Activated CD4-positive, alpha-beta T cell treated with anti-CD3 and anti-CD28 coated beads for 36 hours (primary cell): ENCODE data around the gene VPS13D. TPM values are rescaled to one million over a fixed set of nuclear protein-coding genes. Genes with fewer than 3 reads are reported as not detected.
A peak's percentile ranks its signal among the peaks of the same experiment; 100 is the strongest.

Experiments used
- ATAC-seq: fragments of 200-7000 bp; cut with Tn5 transposase; one replicate; pipeline ENCODE4 v1.10.0; 2021; ENCODE audit warnings: mild to moderate bottlenecking, moderate library complexity
- CTCF ChIA-PET: fragments of 350-600 bp; sonication (Branson Sonifier 250); formaldehyde crosslinking; loops from one replicate; lab custom pipeline; 2021; ENCODE audit warnings: antibody characterized with exemption; lab: Charles Lee
- POLR2A ChIA-PET: fragments of 350-600 bp; sonication (Branson Sonifier 250); formaldehyde crosslinking; loops from one replicate; lab custom pipeline; 2021; ENCODE audit warnings: antibody characterized with exemption, inconsistent platforms; lab: Charles Lee
- DNase-seq: peaks from one replicate; pipeline ENCODE4 v3.0.0-alpha.2; 2020
- H3K27ac Mint-ChIP-seq: one replicate; pipeline ENCODE4 v1.8.0; 2021; ENCODE audit warnings: mixed read lengths
- H3K27me3 Mint-ChIP-seq: one replicate; pipeline ENCODE4 v1.8.0; 2021; ENCODE audit warnings: mixed read lengths
- H3K36me3 Mint-ChIP-seq: one replicate; pipeline ENCODE4 v1.8.0; 2021; ENCODE audit warnings: low read depth, mixed read lengths
- H3K4me1 Mint-ChIP-seq: one replicate; pipeline ENCODE4 v1.8.0; 2021; ENCODE audit warnings: mixed read lengths
- H3K4me3 Mint-ChIP-seq: one replicate; pipeline ENCODE4 v1.8.0; 2021; ENCODE audit warnings: mild to moderate bottlenecking, moderate library complexity, mixed read lengths
- H3K9me3 Mint-ChIP-seq: one replicate; pipeline ENCODE4 v1.8.0; 2021; ENCODE audit warnings: low read depth, mixed read lengths
- intact Hi-C, 2 experiments: fragments of 100-400 bp; cut with DNase I in 1 of 2; cut with micrococcal nuclease in 1 of 2; formaldehyde crosslinking; loops; one replicate each; pipeline versions ENCODE4 v1.14.2 to v1.15.1; 2022 to 2024; cut with DNase I, micrococcal nuclease
- total RNA-seq, 2 experiments: library from RNA; stranded (reverse); gene quantifications; one replicate each; pipeline ENCODE4 v1.2.3, GENCODE V29; 2021

The VPS13D gene
- total RNA-seq, 2 experiments from 2014 or later = 20.6 to 22.9 TPM

DNA sequence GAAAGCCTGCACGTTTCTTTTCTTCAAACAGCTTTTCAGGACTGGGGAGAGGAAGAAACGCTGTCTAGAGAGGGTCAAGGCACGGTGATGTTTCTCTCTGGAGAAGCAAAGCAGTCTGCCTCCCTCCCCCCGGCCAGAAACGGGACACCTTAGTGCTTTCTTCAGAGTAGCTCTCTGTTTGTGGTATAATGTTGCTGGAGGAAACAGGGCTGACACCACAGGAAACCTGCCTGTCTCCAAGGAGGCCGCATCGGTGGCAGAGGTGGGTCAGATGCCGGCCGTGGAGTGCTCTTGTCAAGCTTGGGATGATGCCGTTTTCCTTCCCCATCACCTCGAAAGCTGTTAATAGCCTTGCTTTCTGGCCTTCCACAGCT lies 248.8 kb downstream of the VPS13D start:
- H3K4me3 Mint-ChIP-seq = peak overlapping the region; percentile 37
- DNase-seq = peak; percentile 45
- ChIA-PET POLR2A (interaction anchor here (1.0 to 1.3 kb wide), 2 partner anchors 32 to 126 kb away, joined by 4 to 5 read pairs; no protein-coding TSS in a partner anchor), CTCF (interaction anchor here (1.7 to 2.3 kb wide), 2 partner anchors 27 to 28 kb away, joined by 4 read pairs; no protein-coding TSS in a partner anchor)
- H3K4me1 Mint-ChIP-seq = peaks cover 87% of the 10 kb centered on the region
- no peaks in the 10 kb centered on the region for H3K27me3 Mint-ChIP-seq
- peak overlapping the region; percentile 87 for H3K27ac Mint-ChIP-seq
- H3K36me3 Mint-ChIP-seq = peaks cover 31% of the 10 kb centered on the region
- intact Hi-C loops = no loop called here
- peak; percentile 29 for ATAC-seq
- H3K9me3 Mint-ChIP-seq = no peaks in the 10 kb centered on the region

DNA sequence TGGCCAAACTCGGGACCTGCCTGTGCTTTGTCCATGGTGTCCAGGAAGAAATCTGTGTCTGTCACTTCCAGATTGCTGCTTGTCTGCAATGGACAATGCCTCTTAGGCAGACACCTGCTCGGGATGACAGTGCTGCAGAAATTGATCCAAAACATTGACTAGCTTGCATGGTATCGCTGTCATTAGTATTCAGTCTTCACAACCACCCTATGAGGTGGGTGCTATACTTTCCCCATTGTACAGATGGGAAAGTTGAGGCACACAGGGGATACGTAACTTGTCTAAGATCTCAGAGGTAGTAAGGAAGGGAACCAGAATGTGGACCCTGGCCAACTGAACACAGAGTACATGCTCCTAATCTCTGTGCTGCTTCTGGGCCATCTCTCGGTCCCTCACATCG lies 249.5 kb downstream of the VPS13D start:
- ATAC-seq = no peak
- Mint-ChIP-seq H3K4me1 (peaks cover 80% of the 10 kb centered on the region), H3K4me3 (no peak overlapping the region), H3K36me3 (peaks cover 33% of the 10 kb centered on the region), H3K27ac (peak overlapping the region; percentile 68), H3K27me3 (no peaks in the 10 kb centered on the region), H3K9me3 (no peaks in the 10 kb centered on the region)
- DNase-seq = no peak
- POLR2A ChIA-PET = no interaction called here
- CTCF ChIA-PET = interaction anchor here (0.6 to 2.3 kb wide), 4 partner anchors 29 to 152 kb away, joined by 3 to 4 read pairs (median 4); no protein-coding TSS in a partner anchor
- intact Hi-C loops = no loop called here

DNA sequence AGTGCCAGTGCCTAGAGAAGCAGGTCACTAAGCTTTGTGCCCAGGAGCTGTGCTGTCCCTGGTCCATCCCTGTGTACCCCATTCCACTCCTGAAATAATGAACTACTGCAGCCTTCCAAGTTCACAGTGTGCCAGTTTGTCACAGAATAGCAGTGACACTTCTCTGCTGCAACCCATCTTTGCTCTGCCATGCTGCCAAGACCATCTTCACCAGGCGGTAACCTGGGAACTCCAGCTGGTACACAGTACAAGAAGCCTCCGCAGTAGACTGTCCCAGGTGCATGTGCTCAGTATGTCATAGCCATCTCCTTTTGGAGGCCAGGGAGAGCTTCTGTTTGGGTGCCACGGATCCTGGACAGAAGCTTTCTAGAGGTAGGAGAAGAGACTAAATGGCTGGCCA lies 250.2 kb downstream of the VPS13D start:
- peaks cover 72% of the 10 kb centered on the region for H3K4me1 Mint-ChIP-seq
- intact Hi-C loops = loop anchor here in 1 of 2 experiments (2.0 kb wide), 1 partner anchor 31 kb away; no protein-coding TSS in a partner anchor
- no peaks in the 10 kb centered on the region for H3K27me3 Mint-ChIP-seq
- H3K9me3 Mint-ChIP-seq = no peaks in the 10 kb centered on the region
- ChIA-PET CTCF (interaction anchor here (0.7 to 2.3 kb wide), 4 partner anchors 30 to 151 kb away, joined by 3 to 4 read pairs (median 4); no protein-coding TSS in a partner anchor), POLR2A (no interaction called here)
- DNase-seq (no peak), ATAC-seq (no peak)
- peaks cover 34% of the 10 kb centered on the region for H3K36me3 Mint-ChIP-seq
- H3K4me3 Mint-ChIP-seq = no peak overlapping the region
- peak overlapping the region; percentile 15 for H3K27ac Mint-ChIP-seq

DNA sequence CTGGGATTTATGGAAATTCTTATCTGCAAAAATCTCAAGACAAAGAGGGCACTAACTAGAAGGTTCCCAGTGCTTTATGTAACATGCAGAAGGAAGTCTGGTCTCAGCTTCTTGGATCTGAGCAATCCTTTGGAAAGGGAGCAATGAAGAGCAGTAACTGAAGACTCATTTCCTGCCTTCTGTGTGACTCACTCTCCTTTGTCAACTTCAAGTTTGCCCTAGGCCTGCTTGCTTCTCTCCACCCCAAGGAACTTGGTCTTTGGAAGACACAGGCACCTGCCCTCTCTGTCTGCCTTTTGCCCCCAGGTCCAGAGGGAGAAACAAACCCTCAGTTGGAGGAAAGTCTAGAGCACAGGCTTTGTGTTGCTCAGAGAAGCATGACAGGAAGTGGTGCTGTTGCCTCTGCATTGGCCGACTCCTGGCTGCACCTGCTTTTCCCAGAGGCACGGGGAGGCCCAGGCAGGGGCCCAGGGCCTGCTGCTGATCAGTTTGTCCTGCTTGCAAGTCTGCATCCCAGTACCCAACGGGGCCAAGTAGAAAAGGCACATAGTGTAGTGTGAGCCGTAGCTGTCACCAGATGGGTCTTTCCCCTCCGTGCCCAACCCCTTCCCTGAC lies 251.0 kb downstream of the VPS13D start:
- Mint-ChIP-seq H3K36me3 (peaks cover 32% of the 10 kb centered on the region), H3K27ac (peak overlapping the region; percentile 77), H3K9me3 (no peaks in the 10 kb centered on the region), H3K27me3 (no peaks in the 10 kb centered on the region), H3K4me3 (no peak overlapping the region), H3K4me1 (peaks cover 64% of the 10 kb centered on the region)
- intact Hi-C loops = loop anchor here in 1 of 2 experiments (2.0 kb wide), 1 partner anchor 30 kb away; no protein-coding TSS in a partner anchor
- ATAC-seq = peak; percentile 72
- peak; percentile 40 for DNase-seq
- ChIA-PET POLR2A (no interaction called here), CTCF (interaction anchor here (0.9 to 1.3 kb wide), 3 partner anchors 22 to 138 kb away, joined by 3 read pairs; no protein-coding TSS in a partner anchor)

- ATAC-seq = no peak
- H3K27me3 Mint-ChIP-seq = no peaks in the 10 kb centered on the region
- no peaks in the 10 kb centered on the region for H3K9me3 Mint-ChIP-seq
- ChIA-PET CTCF (interaction anchor here (0.9 to 1.0 kb wide), 2 partner anchors 21 to 47 kb away, joined by 3 read pairs; no protein-coding TSS in a partner anchor), POLR2A (no interaction called here)
- intact Hi-C loops = loop anchor here in 1 of 2 experiments (2.0 kb wide), 1 partner anchor 29 kb away; no protein-coding TSS in a partner anchor
- H3K36me3 Mint-ChIP-seq = peaks cover 35% of the 10 kb centered on the region
- no peak overlapping the region for H3K27ac Mint-ChIP-seq
- H3K4me1 Mint-ChIP-seq = peaks cover 54% of the 10 kb centered on the region
- H3K4me3 Mint-ChIP-seq = no peak overlapping the region
- no peak for DNase-seq
Measured at GRCh38 chr1:12481928-12482327, 252.1 kb downstream of the VPS13D start.

GRCh38 chr1:12482988-12483387 lies 253.2 kb downstream of the VPS13D start:
- ChIA-PET CTCF (no interaction called here), POLR2A (no interaction called here)
- Mint-ChIP-seq H3K27ac (no peak overlapping the region), H3K4me1 (peaks cover 45% of the 10 kb centered on the region), H3K36me3 (peaks cover 32% of the 10 kb centered on the region), H3K4me3 (no peak overlapping the region), H3K27me3 (no peaks in the 10 kb centered on the region), H3K9me3 (no peaks in the 10 kb centered on the region)
- DNase-seq (no peak), ATAC-seq (no peak)
- intact Hi-C loops = no loop called here

- intact Hi-C loops = no loop called here
- Mint-ChIP-seq H3K27me3 (no peaks in the 10 kb centered on the region), H3K4me3 (no peak overlapping the region), H3K36me3 (peaks cover 28% of the 10 kb centered on the region), H3K9me3 (no peaks in the 10 kb centered on the region), H3K4me1 (peaks cover 21% of the 10 kb centered on the region), H3K27ac (no peak overlapping the region)
- no peak for ATAC-seq
- no peak for DNase-seq
- CTCF ChIA-PET = no interaction called here
- POLR2A ChIA-PET = no interaction called here
Measured at GRCh38 chr1:12485231-12486058, 255.6 kb downstream of the VPS13D start.

DNA sequence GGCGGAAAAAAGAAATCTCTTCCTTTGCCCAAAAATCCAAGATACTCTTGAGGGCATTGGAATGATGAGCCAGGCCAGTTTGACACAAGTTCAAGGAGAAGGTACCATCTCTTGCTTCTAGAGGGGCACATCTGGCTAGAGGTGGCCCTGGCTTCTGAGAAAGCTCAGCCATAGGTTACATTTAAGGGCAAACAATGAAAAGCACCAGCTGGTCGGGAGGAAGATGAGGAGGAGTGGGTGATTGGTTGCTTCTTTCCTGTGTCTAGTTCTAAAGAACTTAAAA lies 256.2 kb downstream of the VPS13D start:
- Mint-ChIP-seq H3K36me3 (peaks cover 29% of the 10 kb centered on the region), H3K4me1 (peaks cover 16% of the 10 kb centered on the region), H3K4me3 (no peak overlapping the region), H3K9me3 (no peaks in the 10 kb centered on the region), H3K27me3 (no peaks in the 10 kb centered on the region), H3K27ac (no peak overlapping the region)
- DNase-seq (no peak), ATAC-seq (no peak)
- intact Hi-C loops = no loop called here
- ChIA-PET CTCF (no interaction called here), POLR2A (no interaction called here)

DNA sequence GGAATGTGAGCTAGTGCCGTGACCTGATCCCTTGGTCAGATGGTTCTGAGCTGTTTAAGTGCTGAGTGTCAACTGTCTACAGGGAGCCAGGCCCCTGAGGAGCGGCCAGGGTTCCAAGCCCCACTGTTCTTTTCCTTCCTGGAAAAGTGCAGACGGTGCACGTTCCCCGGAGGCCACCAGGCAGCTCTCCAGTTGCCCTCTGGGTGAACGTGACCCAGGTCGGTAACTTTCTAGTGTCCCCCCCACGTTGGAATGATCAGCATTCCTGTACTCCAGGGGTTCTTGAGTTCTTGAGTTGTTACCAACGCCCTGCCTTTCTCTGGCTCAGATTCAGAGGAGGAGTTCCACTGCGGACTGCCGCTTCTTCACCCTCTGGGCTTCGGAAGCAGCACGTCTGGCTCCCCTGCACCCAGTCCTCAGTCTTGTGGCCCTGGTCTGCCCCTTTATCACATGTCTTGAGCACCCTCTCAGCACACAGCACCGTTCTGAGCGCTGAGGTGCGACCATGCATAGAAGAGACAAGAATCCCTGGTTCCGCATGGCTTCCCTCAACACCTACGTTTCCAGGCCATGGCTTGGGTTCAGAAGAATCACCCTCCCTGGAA lies 256.7 kb downstream of the VPS13D start:
- Mint-ChIP-seq H3K4me3 (no peak overlapping the region), H3K9me3 (no peaks in the 10 kb centered on the region), H3K36me3 (peaks cover 31% of the 10 kb centered on the region), H3K27me3 (no peaks in the 10 kb centered on the region), H3K4me1 (peaks cover 11% of the 10 kb centered on the region), H3K27ac (no peak overlapping the region)
- POLR2A ChIA-PET = no interaction called here
- DNase-seq (no peak), ATAC-seq (no peak)
- intact Hi-C loops = no loop called here
- CTCF ChIA-PET = no interaction called here

DNA sequence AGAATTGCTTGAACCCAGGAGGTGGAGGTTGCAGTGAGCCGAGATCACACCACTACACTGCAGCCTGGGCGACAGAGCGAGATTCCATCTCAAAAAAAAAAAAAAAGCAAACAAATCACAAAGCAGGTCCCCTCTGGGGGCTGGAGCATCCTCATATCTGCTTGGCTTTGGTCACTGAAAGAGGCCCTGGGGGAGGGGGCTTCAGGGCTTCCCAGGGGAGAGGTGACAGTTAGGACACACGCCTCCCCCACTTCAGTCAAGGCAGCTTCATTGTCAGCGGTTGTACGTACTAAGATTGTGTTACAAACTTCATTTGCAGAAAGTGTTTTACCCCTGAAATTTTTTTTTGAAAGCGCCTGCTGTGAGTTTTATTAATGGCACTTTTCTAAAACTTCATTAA lies 257.7 kb downstream of the VPS13D start:
- Mint-ChIP-seq H3K36me3 (peaks cover 34% of the 10 kb centered on the region), H3K27ac (no peak overlapping the region), H3K4me3 (no peak overlapping the region), H3K27me3 (no peaks in the 10 kb centered on the region), H3K4me1 (peaks cover 3% of the 10 kb centered on the region), H3K9me3 (no peaks in the 10 kb centered on the region)
- no peak for DNase-seq
- intact Hi-C loops = no loop called here
- ATAC-seq = no peak
- POLR2A ChIA-PET = no interaction called here
- CTCF ChIA-PET = interaction anchor here (1.0 kb wide), 1 partner anchor 13 kb away, joined by 4 read pairs; no protein-coding TSS in a partner anchor

GRCh38 chr1:12488666-12489354 lies 259.0 kb downstream of the VPS13D start:
- H3K36me3 Mint-ChIP-seq = peaks cover 39% of the 10 kb centered on the region
- no peaks in the 10 kb centered on the region for H3K27me3 Mint-ChIP-seq
- intact Hi-C loops = no loop called here
- ChIA-PET POLR2A (no interaction called here), CTCF (interaction anchor here (1.0 kb wide), 1 partner anchor 14 kb away, joined by 4 read pairs; no protein-coding TSS in a partner anchor)
- peaks cover 3% of the 10 kb centered on the region for H3K4me1 Mint-ChIP-seq
- DNase-seq (no peak), ATAC-seq (no peak)
- H3K27ac Mint-ChIP-seq = no peak overlapping the region
- no peaks in the 10 kb centered on the region for H3K9me3 Mint-ChIP-seq
- no peak overlapping the region for H3K4me3 Mint-ChIP-seq
